Brain microvascular endothelial cell (primary cell): Measurements from ENCODE around the gene SLC25A13.

Experiments used
- DNase-seq: peaks from one replicate; pipeline ENCODE4 v3.0.0-alpha.2; 2020
- H3K27ac ChIP-seq: fragments of 250-450 bp; sonication (Bioruptor Pico); 2 replicates; pipeline ENCODE4 v1.5.1; 2020; ENCODE audit warnings: mild to moderate bottlenecking, moderate library complexity
- H3K27me3 ChIP-seq: fragments of 250-450 bp; sonication (Bioruptor Pico); replicated peaks from 2 replicates; pipeline ENCODE4 v1.5.1; 2020; ENCODE audit warnings: mild to moderate bottlenecking
- H3K36me3 ChIP-seq: fragments of 250-450 bp; sonication (Bioruptor Pico); replicated peaks from 2 replicates; pipeline ENCODE4 v1.5.1; 2020; ENCODE audit warnings: mild to moderate bottlenecking
- H3K4me3 ChIP-seq: 2 replicates; pipeline ENCODE4 v1.5.1; 2011; ENCODE audit warnings: low read depth, mild to moderate bottlenecking, control low read depth, low read length, moderate library complexity
- in situ Hi-C: cut with HindIII; loops from 2 replicates; pipeline ENCODE4 v1.10.0; 2017; ENCODE audit warnings: low sequenced_read_pairs, low pct_ligation_motif_present
- TF ChIP-seq, protein P1 (sequence below): IDR thresholded peaks from 2 replicates; pipeline ENCODE4 v1.5.1; 2011; ENCODE audit warnings: low read depth, mild to moderate bottlenecking, moderate library complexity, low read length, control low read depth, inconsistent platforms; ENCODE audit errors: missing control alignments

Gene SLC25A13

GRCh38 chr7:96196676-96197075 lies 125.2 kb downstream of the SLC25A13 start:
- DNase-seq: no peak
- Histone ChIP-seq H3K36me3 (no peaks in the 10 kb centered on the region), H3K27ac (no peak overlapping the region), H3K4me3 (no peak overlapping the region), H3K27me3 (no peaks in the 10 kb centered on the region)
- TF ChIP-seq, protein P1, sequence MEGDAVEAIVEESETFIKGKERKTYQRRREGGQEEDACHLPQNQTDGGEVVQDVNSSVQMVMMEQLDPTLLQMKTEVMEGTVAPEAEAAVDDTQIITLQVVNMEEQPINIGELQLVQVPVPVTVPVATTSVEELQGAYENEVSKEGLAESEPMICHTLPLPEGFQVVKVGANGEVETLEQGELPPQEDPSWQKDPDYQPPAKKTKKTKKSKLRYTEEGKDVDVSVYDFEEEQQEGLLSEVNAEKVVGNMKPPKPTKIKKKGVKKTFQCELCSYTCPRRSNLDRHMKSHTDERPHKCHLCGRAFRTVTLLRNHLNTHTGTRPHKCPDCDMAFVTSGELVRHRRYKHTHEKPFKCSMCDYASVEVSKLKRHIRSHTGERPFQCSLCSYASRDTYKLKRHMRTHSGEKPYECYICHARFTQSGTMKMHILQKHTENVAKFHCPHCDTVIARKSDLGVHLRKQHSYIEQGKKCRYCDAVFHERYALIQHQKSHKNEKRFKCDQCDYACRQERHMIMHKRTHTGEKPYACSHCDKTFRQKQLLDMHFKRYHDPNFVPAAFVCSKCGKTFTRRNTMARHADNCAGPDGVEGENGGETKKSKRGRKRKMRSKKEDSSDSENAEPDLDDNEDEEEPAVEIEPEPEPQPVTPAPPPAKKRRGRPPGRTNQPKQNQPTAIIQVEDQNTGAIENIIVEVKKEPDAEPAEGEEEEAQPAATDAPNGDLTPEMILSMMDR: no peak
- in situ Hi-C loops: no loop called here

GRCh38 chr7:96189129-96189820 lies 132.6 kb downstream of the SLC25A13 start:
- no peak overlapping the region for H3K27ac ChIP-seq
- DNase-seq: no peak
- no peak overlapping the region for H3K4me3 ChIP-seq
- TF ChIP-seq, protein P1: no peak
- in situ Hi-C loops: no loop called here
- H3K27me3 ChIP-seq: no peaks in the 10 kb centered on the region
- no peaks in the 10 kb centered on the region for H3K36me3 ChIP-seq

- H3K36me3 ChIP-seq: peaks cover 4% of the 10 kb centered on the region
- H3K4me3 ChIP-seq: no peak overlapping the region
- no peak overlapping the region for H3K27ac ChIP-seq
- TF ChIP-seq, protein P1: no peak
- in situ Hi-C loops: no loop called here
- no peaks in the 10 kb centered on the region for H3K27me3 ChIP-seq
- DNase-seq: peak; percentile 2
Observed at GRCh38 chr7:96188591-96188991, 133.3 kb downstream of the SLC25A13 start.

DNA sequence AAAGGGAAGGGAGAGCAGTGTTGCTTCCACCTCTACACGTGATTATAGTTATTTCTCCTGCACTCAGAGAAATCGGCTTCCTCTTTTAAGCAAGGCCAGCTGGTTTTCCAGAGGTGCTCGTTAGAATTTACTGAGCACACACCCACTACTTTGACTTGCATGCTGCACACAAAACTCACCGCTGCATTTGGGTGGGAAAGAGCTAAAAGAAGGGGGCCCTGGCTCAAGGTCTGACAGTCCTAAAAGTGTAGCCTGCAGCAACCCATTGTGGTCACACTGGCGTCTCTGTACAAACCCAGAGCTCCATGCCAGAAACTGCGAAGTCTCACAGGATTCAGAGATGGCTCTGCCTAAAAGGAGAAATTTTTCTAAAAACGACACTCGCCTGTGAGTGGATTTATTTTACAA lies 133.7 kb downstream of the SLC25A13 start:
- Histone ChIP-seq H3K36me3 (peaks cover 6% of the 10 kb centered on the region), H3K4me3 (no peak overlapping the region), H3K27ac (no peak overlapping the region), H3K27me3 (no peaks in the 10 kb centered on the region)
- in situ Hi-C loops: no loop called here
- no peak for DNase-seq
- TF ChIP-seq, protein P1: no peak

DNA sequence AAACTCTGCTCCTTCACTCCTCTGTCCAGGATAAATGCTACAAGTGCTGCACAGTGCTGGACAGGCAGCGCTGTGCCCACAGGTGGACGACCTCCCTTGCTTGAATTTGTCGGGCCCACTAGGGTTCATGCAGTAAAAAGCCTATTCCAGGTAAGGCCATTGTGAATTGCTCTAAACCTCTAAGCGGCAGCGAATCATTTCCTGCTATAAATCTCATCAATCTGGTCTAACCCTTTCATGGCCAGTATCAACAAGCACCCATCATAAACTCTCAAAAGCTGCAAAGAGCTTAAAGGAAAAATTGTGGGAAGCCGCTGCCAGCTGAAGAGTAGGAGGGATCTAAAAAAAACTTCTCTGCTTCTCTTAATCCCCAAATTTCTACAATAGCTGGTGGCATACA lies 134.2 kb downstream of the SLC25A13 start:
- no peak for DNase-seq

More for the DNA sequence above, 134.2 kb downstream of the SLC25A13 start:
- in situ Hi-C loops: no loop called here
- Histone ChIP-seq H3K27me3 (no peaks in the 10 kb centered on the region), H3K27ac (no peak overlapping the region), H3K36me3 (peaks cover 6% of the 10 kb centered on the region), H3K4me3 (no peak overlapping the region)
- TF ChIP-seq, protein P1: no peak
